Measurements from ENCODE around the gene PLEKHG4B.
"Not testable (repeated sequence)": the region's sequence is repeated elsewhere in the genome, so short reads cannot be mapped to it uniquely, and the experiment has no call there.

PLEKHG4B gene

GRCh38 chr5:91556-92263, at the start of gene PLEKHG4B:
PLEKHG4B (plus strand) TSS chr5:92168; CDS start chr5:92232, 64 bp downstream.
- no peak for DNase-seq

GRCh38 chr5:42250-42649, 49.7 kb upstream of the PLEKHG4B start:
- DNase-seq, result no peak

GRCh38 chr5:48192-48591, 43.8 kb upstream of the PLEKHG4B start:
- no peak for DNase-seq

- DNase-seq, result not testable (repeated sequence)
Measured at GRCh38 chr5:49530-49929, 42.4 kb upstream of the PLEKHG4B start.

GRCh38 chr5:49953-50544, 41.9 kb upstream of the PLEKHG4B start:
- DNase-seq, result no peak

GRCh38 chr5:50724-51499, 41.1 kb upstream of the PLEKHG4B start:
- no peak for DNase-seq

- no peak for DNase-seq
Measured at GRCh38 chr5:51500-51823, 40.5 kb upstream of the PLEKHG4B start.

- DNase-seq, result no peak
Measured at GRCh38 chr5:53381-54174, 38.4 kb upstream of the PLEKHG4B start.

GRCh38 chr5:54175-54730, 37.7 kb upstream of the PLEKHG4B start:
- no peak for DNase-seq

GRCh38 chr5:54876-55569, 36.9 kb upstream of the PLEKHG4B start:
- DNase-seq, result no peak

GRCh38 chr5:56561-57290, 35.2 kb upstream of the PLEKHG4B start:
- DNase-seq, result no peak

GRCh38 chr5:60250-60649, 31.7 kb upstream of the PLEKHG4B start:
- DNase-seq, result not testable (repeated sequence)

- no peak for DNase-seq
Measured at GRCh38 chr5:70440-70839, 21.5 kb upstream of the PLEKHG4B start.

GRCh38 chr5:72316-73180, 19.4 kb upstream of the PLEKHG4B start:
- not testable (repeated sequence) for DNase-seq

GRCh38 chr5:73181-73447, 18.9 kb upstream of the PLEKHG4B start:
- not testable (repeated sequence) for DNase-seq

GRCh38 chr5:73768-74502, 18.0 kb upstream of the PLEKHG4B start:
- no peak for DNase-seq

GRCh38 chr5:74503-75109, 17.4 kb upstream of the PLEKHG4B start:
- DNase-seq, result no peak

- DNase-seq, result no peak
Measured at GRCh38 chr5:75331-76320, 16.3 kb upstream of the PLEKHG4B start.

Data from activated CD4-positive, CD25-positive, alpha-beta regulatory T cell treated with anti-CD3 and anti-CD28 coated beads, Interleukin-2, amount 50 U/mL, for 72 hours (primary cell).